Dedifferentiated amniotic fluid mesenchymal stem cell (primary cell): ENCODE measurements around the gene YBX2.
"Not testable (repeated sequence)": the region's sequence is repeated elsewhere in the genome, so short reads cannot be mapped to it uniquely, and the experiment has no call there.

ENCODE experiments used
- DNase-seq: peaks from one replicate; pipeline ENCODE4 v3.0.0-alpha.2; 2016; ENCODE audit errors: extremely low spot score

Gene YBX2

GRCh38 chr17:7243838-7244237, 50.6 kb downstream of the YBX2 start:
- not testable (repeated sequence) for DNase-seq

DNA sequence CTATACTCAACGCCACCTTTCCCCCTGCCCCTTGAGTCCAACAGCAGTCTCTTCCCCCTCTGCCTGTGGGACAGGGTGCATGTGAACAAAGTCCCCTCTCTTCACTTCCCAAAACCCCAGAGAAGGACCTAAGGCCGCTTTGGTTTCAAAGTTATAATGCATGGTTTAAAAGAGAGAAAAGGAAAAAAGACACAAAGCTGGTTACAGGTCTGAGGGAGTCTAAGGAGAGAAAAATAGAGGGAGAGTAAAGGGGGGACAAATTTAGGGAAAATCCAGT, 51.0 kb downstream of the YBX2 start:
- no peak for DNase-seq

DNA sequence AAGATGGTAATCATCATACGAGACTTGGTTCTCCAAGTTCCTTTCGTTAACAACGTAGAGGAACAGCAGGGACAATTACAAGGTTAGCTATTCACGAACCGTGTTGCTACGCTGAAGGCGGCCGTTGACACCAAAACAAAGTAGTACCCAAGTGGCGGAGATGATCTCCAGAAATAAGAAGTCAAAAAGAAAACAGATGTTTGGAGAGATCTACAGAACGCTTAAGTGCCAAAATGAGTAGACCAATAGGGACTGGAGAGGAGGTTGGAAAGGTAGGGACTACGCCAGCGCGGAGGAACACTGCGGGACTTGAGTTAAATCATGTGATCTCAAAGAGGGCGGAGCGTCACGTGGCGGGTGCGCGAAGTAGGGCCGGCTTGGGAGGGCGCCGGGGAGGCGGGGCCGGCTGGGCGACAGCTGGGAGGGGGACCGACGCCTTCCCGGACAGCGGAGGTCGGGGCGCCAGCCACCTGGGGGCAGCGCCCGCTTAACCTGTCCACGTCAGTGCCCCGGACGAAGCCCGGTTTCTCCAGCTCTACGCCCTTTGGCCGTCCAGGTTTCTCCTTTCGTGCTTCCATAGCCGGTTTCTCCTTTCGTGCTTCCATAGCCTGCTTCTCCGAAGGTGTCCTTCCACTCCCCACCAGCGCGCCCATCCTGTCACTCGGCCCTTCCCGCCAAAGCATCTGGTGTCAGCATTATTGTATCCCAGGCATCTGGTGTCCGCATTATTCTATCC, 51.6 kb downstream of the YBX2 start:
- peak; percentile 96 for DNase-seq

DNA sequence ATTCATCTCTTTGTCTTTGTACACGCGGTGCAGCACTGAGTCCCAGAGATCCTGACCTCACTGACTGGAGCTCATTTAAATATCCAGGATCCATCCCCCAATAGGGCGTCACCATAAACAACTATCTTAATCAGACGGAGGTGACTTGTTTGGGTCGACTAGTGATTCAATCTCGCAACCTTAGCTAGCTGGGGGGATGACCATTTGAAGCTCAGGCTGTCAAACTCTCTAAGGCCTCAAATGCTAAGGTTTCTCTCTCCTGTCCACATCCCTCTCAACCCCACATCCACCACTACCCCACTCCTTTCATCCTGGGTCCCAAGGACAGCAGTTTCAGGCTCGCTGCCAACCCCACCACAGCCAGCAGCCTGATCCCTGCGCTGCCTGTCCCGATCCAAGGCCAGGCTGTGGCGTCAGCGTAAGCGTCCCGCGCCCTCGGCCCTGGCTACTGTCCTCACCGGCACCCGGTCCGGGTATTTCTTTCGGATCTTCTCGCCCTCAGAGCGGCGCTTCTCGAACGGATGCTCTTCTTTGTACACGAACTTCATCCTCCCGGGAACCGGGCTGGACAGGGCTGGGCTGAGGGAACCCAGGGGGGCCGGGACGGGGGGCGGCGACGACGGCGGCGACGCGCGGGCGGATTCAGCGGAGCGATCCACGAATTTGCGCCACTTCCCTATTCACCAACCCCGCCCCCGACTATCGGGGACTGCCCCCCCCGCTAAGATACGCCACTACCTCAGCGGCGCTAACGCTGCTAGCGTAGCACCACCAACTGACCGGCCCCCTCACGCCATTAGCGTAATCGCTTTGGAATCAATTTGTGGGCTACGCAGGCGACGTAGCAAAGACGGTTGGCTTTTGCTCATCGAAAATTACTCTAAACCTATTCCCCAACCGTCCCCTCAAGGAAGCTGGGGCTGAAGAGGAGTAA, 52.4 kb downstream of the YBX2 start, which contains the start of gene GABARAP:
GABARAP (minus strand) TSS at position 667 of the 934 bp plus-strand sequence; CDS start at position 548, 119 bp downstream.
- peak; percentile 86 for DNase-seq

DNA sequence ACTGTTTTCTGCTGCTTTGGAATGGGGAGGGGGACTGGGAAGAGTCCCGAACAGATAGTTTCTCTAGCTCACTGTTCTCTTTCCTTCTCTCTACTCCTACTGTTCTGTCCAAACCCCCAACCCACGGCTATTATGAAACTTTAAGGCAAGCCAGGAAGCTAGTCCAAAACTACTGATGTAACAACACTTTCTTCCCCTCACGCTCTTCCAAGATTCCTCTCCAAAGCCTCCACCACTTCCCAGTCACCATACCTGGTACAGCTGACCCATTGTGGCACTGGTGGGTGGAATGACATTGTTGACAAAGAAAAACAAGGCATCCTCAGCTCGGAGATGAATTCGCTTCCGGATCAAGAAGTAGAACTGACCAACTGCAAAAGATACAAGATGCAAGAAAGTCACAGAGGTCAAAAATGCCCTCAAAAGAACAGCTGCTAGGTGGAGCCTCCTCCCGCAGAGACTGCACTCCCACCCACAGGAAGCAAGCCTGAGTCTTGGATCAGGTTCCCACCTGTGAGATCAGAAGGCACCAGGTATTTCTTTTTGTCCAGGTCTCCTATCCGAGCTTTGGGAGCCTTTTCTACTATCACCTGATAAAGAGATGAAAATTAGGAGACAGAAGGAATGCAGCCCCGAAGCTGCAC, 53.2 kb downstream of the YBX2 start:
- DNase-seq: no peak

DNA sequence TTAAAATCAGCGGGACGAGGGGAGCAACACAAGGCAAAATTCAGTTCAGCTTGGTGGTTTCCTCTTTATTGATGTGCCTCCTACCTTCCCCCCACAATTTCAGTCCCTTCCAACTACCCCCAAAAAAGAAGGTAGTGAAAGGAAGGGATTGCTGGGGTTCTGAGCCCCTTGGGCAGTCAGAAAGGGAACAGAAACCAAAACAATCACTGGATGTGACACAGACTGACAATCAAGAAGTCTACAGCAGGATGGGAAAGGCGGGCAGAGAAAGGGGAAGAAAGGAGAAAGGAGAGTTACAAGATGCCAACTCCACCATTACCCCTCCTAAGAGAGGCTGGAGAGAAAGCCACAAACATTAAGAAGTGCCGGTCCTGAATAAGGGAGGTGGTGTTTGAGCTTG, 54.1 kb downstream of the YBX2 start:
- DNase-seq: no peak

- peak; percentile 99 for DNase-seq
Observed at GRCh38 chr17:7239091-7240027, 55.1 kb downstream of the YBX2 start, which contains the start of gene PHF23. TSS of gene PHF23 (minus strand) at chr17:7239457. CDS start at chr17:7239279, 178 bp downstream.

GRCh38 chr17:7238420-7239090, 55.9 kb downstream of the YBX2 start:
- DNase-seq: no peak
